Endothelial cell of umbilical vein (primary cell): Measurements from ENCODE around the gene IP6K1. TPM values are rescaled to one million over a fixed set of nuclear protein-coding genes. Genes with fewer than 3 reads are reported as not detected.
A peak's percentile ranks its signal among the peaks of the same experiment; 100 is the strongest.

ENCODE experiments used
- BruUV-seq: library from RNA; stranded (reverse); fragments of 400-500 nt; replicated peaks from 2 replicates; lab custom pipeline; 2021; lab: Mats Ljungman, UMichigan
- CTCF ChIA-PET: fragments of 300-600, 350-600 bp; sonication (Branson Sonifier 250); formaldehyde crosslinking; loops from one replicate; lab custom pipeline; 2021; ENCODE audit warnings: antibody characterized with exemption, inconsistent platforms; lab: Charles Lee
- POLR2A ChIA-PET: fragments of 300-600, 350-600 bp; sonication (Branson Sonifier 250); formaldehyde crosslinking; loops from one replicate; lab custom pipeline; 2021; ENCODE audit warnings: antibody characterized with exemption, inconsistent platforms; lab: Charles Lee
- DNase-seq: peaks from one replicate; pipeline ENCODE4 v3.0.0-alpha.2; 2011; ENCODE audit warnings: low read depth, low spot score
- FAIRE-seq: peaks from 2 replicates; lab custom pipeline; 2011; peaks lifted over from hg19 to GRCh38; lab: Jason Lieb, UNC
- H2AFZ ChIP-seq: 2 replicates; pipeline ENCODE4 v1.6.0; 2012; ENCODE audit warnings: low read depth, low read length, control low read depth, inconsistent platforms
- H3K27ac ChIP-seq: 2 replicates; pipeline ENCODE4 v1.5.1; 2011; ENCODE audit warnings: low read depth, mild to moderate bottlenecking, control low read depth, low read length, moderate library complexity; ENCODE audit not compliant: insufficient read depth
- H3K27me3 ChIP-seq, 2 experiments: 2 replicates each; pipeline versions ENCODE4 v1.6.0 to v1.6.1; 2011; ENCODE audit warnings: low read length in 2 of 2, mixed read lengths in 1 of 2; ENCODE audit not compliant: control insufficient read depth in 2 of 2, insufficient read depth in 2 of 2
- H3K36me3 ChIP-seq, 2 experiments: 2 replicates in 1 of 2; 3 replicates in 1 of 2; pipeline ENCODE4 v1.5.1; 2011; ENCODE audit warnings: low read length in 2 of 2, mild to moderate bottlenecking in 1 of 2, moderate library complexity in 1 of 2; ENCODE audit not compliant: control insufficient read depth in 2 of 2, insufficient read depth in 2 of 2; ENCODE audit errors: extremely low read depth in 1 of 2
- H3K4me1 ChIP-seq: 3 replicates; pipeline ENCODE4 v1.5.1; 2011; ENCODE audit warnings: mild to moderate bottlenecking, low read length; ENCODE audit not compliant: control insufficient read depth, insufficient read depth; ENCODE audit errors: extremely low read depth
- H3K4me2 ChIP-seq: 2 replicates; pipeline ENCODE4 v1.6.1; 2011; ENCODE audit warnings: low read length, control low read depth, mixed read lengths; ENCODE audit not compliant: insufficient read depth
- H3K4me3 ChIP-seq, 3 experiments: fragments of 200-600 bp in 1 of 3; sonication (generic), shearing (Covaris generic) in 1 of 3; replicated peaks in 1 of 3; 2 replicates each; pipeline ENCODE4 v1.5.1; 2011 to 2016; ENCODE audit warnings: control low read depth in 3 of 3, low read length in 3 of 3, mild to moderate bottlenecking in 2 of 3, inconsistent platforms in 1 of 3, low read depth in 1 of 3, moderate library complexity in 1 of 3; ENCODE audit not compliant: insufficient read depth in 1 of 3
- H3K79me2 ChIP-seq: 2 replicates; pipeline ENCODE4 v1.6.0; 2012; ENCODE audit warnings: low read length, inconsistent platforms; ENCODE audit not compliant: control insufficient read depth, insufficient read depth
- H3K9ac ChIP-seq: replicated peaks from 2 replicates; pipeline ENCODE3; 2011; ENCODE audit warnings: low read length, control low read depth; ENCODE audit not compliant: insufficient read depth; ENCODE audit errors: extremely low read depth
- H3K9me1 ChIP-seq: replicated peaks from 3 replicates; pipeline ENCODE4 v1.6.0; 2011; ENCODE audit warnings: mild to moderate bottlenecking, low read length; ENCODE audit not compliant: control insufficient read depth, insufficient read depth; ENCODE audit errors: extremely low read depth
- H3K9me3 ChIP-seq: replicated peaks from 2 replicates; pipeline ENCODE4 v1.5.1; 2012; ENCODE audit warnings: low read length, inconsistent platforms; ENCODE audit not compliant: control insufficient read depth, insufficient read depth
- H4K20me1 ChIP-seq: replicated peaks from 2 replicates; pipeline ENCODE3; 2011; ENCODE audit warnings: mild to moderate bottlenecking, low read length; ENCODE audit not compliant: control insufficient read depth, insufficient read depth; ENCODE audit errors: extremely low read depth
- JUN ChIP-seq: IDR thresholded peaks from 2 replicates; pipeline ENCODE4 v1.6.1; 2011; ENCODE audit warnings: borderline replicate concordance, low read depth; ENCODE audit not compliant: insufficient read length, insufficient read depth
- POLR2AphosphoS5 ChIP-seq: IDR thresholded peaks from 2 replicates; pipeline ENCODE4 v1.6.1; 2012; ENCODE audit warnings: low read depth, mild to moderate bottlenecking, control low read depth, low read length, moderate library complexity; ENCODE audit not compliant: insufficient read depth
- dilution Hi-C: fragments of 300-500 bp; cut with MboI; formaldehyde crosslinking; loops from one replicate; pipeline ENCODE4 v1.15.0; 2019; ENCODE audit warnings: low sequenced_read_pairs; ENCODE audit not compliant: extremely low pct_ligation_motif_present
- intact Hi-C: fragments of 100-400 bp; cut with micrococcal nuclease; formaldehyde crosslinking; loops from one replicate; pipeline ENCODE4 v1.10.0; 2022
- polyA plus RNA-seq, 4 experiments: library from polyadenylated mRNA; depleted of rRNA in 3 of 4; stranded (reverse) in 3 of 4; unstranded in 1 of 4; fragments of >200 nt; gene quantifications; 2 replicates each; pipeline versions ENCODE4 v1.2.1 to v1.2.3, GENCODE V29; 2011 to 2012; ENCODE audit warnings: missing spikeins in 1 of 4
- total RNA-seq: library from RNA; stranded (reverse); gene quantifications from 2 replicates; pipeline ENCODE4 v1.2.3, GENCODE V29; 2021
- TF ChIP-seq, protein P1 (sequence below), 2 donors: IDR thresholded peaks; 1 replicate in 1 of 2; 2 replicates in 1 of 2; pipeline ENCODE4 v1.5.1; 2011; ENCODE audit warnings: low read length in 2 of 2, mild to moderate bottlenecking in 2 of 2, moderate library complexity in 2 of 2, control low read depth in 1 of 2, inconsistent platforms in 1 of 2, low read depth in 1 of 2; ENCODE audit not compliant: insufficient read depth in 1 of 2; ENCODE audit errors: extremely low read depth in 1 of 2

IP6K1 gene
- total and polyA plus RNA-seq, 2 donors (not counting 3 experiments of a cell fraction or from before 2014, with no cell fraction given), result 42.7 to 60.8 TPM

DNA sequence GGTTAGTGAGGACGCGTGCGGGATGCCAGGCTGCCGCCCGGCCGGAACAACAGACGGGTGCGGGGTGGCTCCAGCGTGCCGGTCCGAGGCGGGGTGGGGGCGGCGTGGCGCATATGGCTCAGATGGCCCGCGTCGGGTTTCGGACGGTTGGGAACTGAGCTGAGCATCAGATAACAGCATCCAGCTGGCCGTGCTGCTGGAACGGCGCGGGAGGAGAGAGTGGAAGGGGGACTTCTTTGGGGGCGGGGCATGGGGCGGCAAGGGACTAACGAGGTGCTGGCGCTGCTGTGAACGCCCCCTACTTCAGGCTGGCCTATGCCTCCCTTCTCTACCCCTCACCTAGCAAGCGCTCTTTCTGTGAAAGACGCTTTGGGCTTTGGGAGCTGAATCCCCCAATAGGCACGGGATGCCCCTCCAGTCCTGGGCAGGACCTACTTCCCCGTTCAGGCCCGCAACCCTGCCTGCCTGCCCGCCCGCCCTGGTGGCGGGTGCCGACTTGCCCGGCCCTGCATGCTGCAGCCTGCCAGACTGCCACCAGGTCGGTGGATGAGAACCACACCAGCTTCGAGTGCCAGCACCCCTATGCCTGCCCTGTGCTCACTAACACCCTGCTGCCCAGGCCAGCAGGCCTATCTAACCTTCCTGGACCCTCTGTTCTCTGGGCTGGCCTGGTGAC, 17.3 kb upstream of the IP6K1 start:
- Histone ChIP-seq H3K9me1 (no peaks in the 10 kb centered on the region), H3K36me3 (peaks cover 0 to 2% of the 10 kb centered on the region in 2 experiments), H3K27ac (no peak overlapping the region), H3K9ac (peak overlapping the region; percentile 61), H3K4me3 (peak overlapping the region; percentile 68 to 86 (median 76)), H2AFZ (peak overlapping the region; percentile 85), H3K4me2 (peak overlapping the region; percentile 50), H3K27me3 (no peaks in the 10 kb centered on the region), H4K20me1 (no peaks in the 10 kb centered on the region), H3K4me1 (peaks cover 39% of the 10 kb centered on the region), H3K79me2 (no peaks in the 10 kb centered on the region), H3K9me3 (no peaks in the 10 kb centered on the region)
- dilution Hi-C loops, result no loop called here
- FAIRE-seq (peak; percentile 35), DNase-seq (peak; percentile 69)
- ChIA-PET POLR2A (interaction anchor here (0.7 to 1.8 kb wide), 3 partner anchors 10 to 132 kb away, joined by 3 to 15 read pairs (median 6); partner anchors contain the start of gene UBA7), CTCF (interaction anchor here (0.7 to 12.4 kb wide), 23 partner anchors 10 to 264 kb away, joined by 3 to 545 read pairs (median 6); partner anchors contain the start of genes AMIGO3, IP6K1, MON1A and RBM6)
- intact Hi-C loops, result loop anchor here (2.0 to 5.0 kb wide), 4 partner anchors 85 to 284 kb away; partner anchors contain the start of genes AMIGO3 and RBM5
- no TSS peak for BruUV-seq
- TF ChIP-seq JUN (no peak), POLR2AphosphoS5 (peak; percentile 12)
- TF ChIP-seq, protein P1, sequence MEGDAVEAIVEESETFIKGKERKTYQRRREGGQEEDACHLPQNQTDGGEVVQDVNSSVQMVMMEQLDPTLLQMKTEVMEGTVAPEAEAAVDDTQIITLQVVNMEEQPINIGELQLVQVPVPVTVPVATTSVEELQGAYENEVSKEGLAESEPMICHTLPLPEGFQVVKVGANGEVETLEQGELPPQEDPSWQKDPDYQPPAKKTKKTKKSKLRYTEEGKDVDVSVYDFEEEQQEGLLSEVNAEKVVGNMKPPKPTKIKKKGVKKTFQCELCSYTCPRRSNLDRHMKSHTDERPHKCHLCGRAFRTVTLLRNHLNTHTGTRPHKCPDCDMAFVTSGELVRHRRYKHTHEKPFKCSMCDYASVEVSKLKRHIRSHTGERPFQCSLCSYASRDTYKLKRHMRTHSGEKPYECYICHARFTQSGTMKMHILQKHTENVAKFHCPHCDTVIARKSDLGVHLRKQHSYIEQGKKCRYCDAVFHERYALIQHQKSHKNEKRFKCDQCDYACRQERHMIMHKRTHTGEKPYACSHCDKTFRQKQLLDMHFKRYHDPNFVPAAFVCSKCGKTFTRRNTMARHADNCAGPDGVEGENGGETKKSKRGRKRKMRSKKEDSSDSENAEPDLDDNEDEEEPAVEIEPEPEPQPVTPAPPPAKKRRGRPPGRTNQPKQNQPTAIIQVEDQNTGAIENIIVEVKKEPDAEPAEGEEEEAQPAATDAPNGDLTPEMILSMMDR (IDR thresholded peaks at IDR 0.05; ENCODE audit: extremely low read depth in 1 of 2, insufficient read depth in 1 of 2, low read depth in 1 of 2, low read length in 2 of 2), result peak in 1 of 2 donors; percentile 12
